Stimulated activated CD8-positive, alpha-beta memory T cell treated with anti-CD3 and anti-CD28 coated beads, Interleukin-15, amount 100 ng/mL, for 24 hours (primary cell): ENCODE measurements around the gene PODNL1.
A peak's percentile ranks its signal among the peaks of the same experiment; 100 is the strongest.
"Not testable (repeated sequence)": the region's sequence is repeated elsewhere in the genome, so short reads cannot be mapped to it uniquely, and the experiment has no call there.

ENCODE experiments used
- DNase-seq: peaks from one replicate; pipeline ENCODE4 v3.0.0-alpha.2; 2020; ENCODE audit warnings: low read depth

Gene PODNL1

GRCh38 chr19:13923194-13923987 is 14.8 kb downstream of the PODNL1 start:
- no peak for DNase-seq

DNA sequence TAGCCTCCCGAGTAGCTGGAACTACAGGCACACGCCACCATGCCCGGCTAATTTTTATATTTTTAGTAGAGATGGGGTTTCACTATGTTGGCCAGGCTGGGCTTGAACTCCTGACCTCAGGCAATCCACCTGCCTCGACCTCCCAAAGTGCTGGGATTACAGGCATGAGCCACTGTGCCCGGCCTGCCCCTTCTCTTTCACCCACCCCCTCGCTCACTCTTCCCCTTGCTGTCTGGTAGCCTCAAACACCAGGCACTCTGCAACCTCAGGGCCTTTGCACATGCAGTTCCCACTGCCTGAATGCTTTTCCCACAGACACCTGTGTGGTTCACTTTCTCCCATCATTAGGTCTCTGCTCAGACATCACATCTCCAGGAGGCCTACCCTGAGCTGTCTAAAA is 16.1 kb downstream of the PODNL1 start:
- not testable (repeated sequence) for DNase-seq

DNA sequence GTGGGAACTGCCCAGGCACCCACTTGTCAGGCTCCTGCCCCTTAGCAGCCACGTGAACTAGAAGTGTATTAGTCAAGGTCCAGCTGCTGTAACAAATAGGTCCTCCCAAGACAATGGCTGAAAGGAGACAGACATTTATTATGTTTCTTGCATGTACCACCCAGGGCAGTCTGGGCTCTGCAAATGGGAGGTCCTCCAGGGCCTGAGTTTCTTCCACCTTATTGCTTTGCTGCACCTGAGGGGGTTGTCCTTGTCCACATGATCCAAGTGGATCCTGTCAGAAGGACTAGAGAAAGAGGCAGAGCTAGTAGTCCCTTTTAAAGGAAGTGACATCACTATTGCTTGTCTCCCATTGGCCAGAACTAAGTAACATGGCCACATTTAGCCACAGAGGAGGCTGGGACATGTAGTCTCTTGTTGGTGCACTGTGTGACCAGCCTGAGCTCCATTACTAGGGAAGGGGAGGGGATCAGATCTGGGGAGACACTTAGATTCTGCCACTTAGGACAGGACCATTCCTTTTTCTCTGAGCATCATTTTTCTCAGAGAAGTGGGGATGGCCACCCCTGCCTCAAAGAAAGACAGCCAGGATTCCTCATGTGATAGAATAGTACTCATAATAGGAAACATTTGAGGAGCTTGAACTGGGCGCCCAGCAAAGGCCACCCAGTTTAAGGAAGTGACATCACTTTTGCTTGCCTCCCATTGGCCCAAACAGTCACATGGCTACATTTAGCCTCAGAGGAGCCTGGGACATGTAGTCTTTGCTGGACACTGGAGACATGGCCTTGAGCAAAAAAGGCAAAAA is 17.1 kb downstream of the PODNL1 start:
- DNase-seq, result no peak

GRCh38 chr19:13920524-13920923 is 17.7 kb downstream of the PODNL1 start:
- DNase-seq, result no peak

DNA sequence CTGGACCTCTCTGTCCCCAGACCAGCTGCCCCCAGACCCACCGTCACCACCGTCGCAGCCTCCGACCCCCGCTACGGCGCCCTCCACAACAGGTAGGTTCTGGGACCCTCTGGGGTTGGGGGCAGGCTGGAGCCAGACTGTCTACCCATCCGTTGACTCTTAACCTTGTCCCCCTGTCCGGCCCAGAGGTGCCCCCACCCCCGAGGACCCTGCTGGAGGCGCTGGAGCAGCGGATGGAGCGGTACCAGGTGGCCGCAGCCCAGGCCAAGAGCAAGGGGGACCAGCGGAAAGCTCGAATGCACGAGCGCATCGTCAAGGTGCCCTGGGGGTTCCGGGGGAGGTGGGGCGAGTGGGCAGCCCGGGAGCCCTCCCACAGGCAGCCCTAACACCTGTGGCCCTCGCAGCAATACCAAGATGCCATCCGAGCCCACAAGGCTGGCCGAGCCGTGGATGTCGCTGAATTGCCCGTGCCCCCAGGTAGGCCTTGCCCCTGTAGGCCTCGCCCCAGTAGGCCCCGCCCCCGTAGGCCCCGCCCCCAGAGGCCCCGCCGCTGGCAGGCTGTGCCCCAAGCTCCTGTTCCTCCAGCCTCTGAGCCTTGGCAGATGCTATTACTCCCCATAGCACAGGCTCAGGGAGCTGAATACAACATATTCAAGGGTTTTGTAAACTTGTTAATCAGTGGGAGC is 19.3 kb downstream of the PODNL1 start:
- DNase-seq, result no peak

DNA sequence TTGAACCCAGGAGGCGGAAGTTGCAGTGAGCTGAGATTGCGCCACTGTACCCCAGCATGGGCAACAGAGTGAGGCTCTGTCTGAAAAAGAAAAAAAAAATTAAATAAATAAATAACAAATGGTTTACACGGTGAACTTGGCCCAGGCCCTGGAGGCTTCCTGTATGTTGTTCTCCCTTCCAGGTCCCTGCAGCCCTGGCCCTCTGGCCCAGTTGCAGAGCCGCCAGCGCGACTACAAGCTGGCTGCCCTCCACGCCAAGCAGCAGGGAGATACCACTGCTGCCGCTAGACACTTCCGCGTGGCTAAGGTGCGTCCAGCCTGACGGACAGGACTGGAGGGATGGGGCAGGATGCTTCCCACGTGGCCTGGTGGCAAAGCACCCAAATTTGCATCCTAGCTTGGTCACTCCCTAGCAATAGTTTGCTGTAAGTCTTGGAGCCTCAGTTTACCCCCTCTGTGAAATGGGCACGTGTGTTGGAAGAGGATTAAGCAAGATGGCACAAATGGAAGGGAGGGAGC is 20.3 kb downstream of the PODNL1 start:
- DNase-seq, result no peak

DNA sequence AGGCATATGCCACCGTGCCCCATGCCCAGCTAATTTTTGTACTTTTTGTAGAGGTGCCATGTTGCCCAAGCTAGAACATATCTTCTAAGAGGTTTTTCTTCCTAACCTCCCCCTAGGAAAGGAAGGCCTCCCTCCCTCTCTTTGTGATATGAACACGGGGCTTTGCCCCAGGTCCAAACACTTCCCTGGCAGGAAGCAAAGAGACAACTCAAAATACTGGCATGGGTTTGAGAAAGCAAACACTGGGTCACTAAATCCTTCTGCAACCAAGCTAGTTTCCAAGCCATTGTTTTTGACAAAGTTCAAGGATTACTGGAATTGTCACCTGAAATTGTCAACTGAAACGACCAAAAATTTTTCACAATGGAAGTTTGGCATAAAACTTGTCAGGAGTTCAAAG is 23.4 kb downstream of the PODNL1 start:
- no peak for DNase-seq

DNA sequence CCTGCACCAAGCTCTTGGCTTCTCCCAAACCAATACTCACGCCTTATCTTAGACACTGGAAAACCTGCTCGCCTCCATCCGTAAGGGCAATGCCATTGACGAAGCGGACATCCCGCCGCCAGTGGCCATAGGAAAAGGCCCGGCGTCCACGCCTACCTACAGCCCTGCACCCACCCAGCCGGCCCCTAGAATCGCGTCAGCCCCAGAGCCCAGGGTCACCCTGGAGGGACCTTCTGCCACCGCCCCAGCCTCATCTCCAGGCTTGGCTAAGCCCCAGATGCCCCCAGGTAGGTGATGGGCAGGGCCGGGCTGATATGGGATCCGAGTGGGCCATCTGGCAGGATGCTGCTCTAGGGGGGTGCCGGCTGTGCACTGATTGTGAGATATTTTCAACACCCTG is 24.9 kb downstream of the PODNL1 start:
- no peak for DNase-seq

DNA sequence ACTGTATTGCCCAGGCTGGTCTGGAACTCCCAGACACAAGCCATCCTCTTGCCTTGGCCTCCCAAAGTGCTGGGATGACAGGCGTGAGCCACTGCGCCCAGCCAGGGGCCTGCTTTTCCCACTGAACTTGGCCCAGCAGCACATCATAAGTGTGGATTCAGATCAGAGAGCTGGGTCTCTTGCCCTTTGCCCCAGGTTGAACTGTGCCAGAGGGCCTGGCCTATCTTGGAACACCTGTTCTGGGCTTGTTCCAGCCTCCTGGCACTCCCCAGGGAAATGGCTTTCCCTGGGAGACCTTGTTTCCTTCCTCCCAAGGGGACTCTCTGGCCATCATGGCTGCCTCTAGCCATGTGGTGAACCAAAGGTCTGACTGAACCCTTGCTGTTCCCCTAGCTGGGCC is 28.8 kb downstream of the PODNL1 start:
- DNase-seq, result no peak

DNA sequence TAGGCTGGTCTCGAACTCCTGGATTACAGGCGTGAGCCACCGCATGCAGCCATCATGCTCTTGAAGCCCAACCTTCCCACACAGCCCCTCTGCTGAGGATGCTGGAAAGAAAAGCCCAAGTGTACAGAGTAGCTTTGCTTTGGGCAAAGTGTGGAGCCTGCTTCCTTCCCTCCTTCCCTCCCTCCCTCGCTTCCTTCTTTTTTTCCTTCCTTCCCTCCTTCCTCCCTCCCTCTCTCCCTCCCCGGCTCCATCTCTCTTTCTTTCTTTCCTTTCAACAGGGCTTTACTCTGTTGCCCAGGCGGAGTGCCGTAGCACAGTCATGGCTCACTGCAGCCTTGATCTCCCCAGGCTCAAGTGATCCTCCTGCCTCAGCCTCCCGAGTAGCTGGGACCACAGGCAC is 29.5 kb downstream of the PODNL1 start:
- DNase-seq, result no peak

- no peak for DNase-seq
These were observed 31.3 kb downstream of the PODNL1 start for GRCh38 chr19:13906910-13907309.

- no peak for DNase-seq
These were observed 31.7 kb downstream of the PODNL1 start for GRCh38 chr19:13906521-13906904.

- peak; percentile 92 for DNase-seq
These were observed 32.3 kb downstream of the PODNL1 start, which contains the start of the genes BRME1 and CC2D1A for GRCh38 chr19:13905634-13906520. BRME1 (minus strand) TSS chr19:13906117; CDS start chr19:13904892, 1,225 bp downstream. CC2D1A (plus strand) TSS chr19:13906201; CDS start chr19:13906442, 241 bp downstream.

DNA sequence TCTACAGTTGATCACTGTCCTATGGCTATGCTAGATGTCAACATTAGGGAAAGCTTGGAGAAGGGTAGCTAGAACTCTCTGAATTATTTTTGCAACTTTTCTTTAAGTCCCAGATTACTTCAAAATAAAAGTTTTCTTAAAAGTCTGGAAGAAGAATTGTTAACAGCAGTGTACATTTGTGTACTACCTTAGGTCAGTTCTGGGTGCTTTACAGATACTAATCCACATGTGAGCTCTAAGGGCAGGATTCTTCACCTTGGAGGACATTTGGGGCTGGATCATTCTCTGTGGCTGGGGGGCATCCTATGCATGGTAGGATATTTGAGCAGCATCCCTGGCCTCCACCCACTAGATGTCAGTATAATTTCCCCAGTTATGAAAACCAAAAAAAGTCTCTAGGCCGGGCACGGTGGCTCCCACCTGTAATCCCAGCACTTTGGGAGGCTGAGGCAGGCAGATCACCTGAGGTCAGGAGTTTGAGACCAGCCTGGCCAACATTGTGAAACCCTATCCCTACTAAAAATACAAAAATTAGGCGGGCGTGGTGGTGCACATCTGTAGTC is 35.1 kb downstream of the PODNL1 start:
- no peak for DNase-seq

DNA sequence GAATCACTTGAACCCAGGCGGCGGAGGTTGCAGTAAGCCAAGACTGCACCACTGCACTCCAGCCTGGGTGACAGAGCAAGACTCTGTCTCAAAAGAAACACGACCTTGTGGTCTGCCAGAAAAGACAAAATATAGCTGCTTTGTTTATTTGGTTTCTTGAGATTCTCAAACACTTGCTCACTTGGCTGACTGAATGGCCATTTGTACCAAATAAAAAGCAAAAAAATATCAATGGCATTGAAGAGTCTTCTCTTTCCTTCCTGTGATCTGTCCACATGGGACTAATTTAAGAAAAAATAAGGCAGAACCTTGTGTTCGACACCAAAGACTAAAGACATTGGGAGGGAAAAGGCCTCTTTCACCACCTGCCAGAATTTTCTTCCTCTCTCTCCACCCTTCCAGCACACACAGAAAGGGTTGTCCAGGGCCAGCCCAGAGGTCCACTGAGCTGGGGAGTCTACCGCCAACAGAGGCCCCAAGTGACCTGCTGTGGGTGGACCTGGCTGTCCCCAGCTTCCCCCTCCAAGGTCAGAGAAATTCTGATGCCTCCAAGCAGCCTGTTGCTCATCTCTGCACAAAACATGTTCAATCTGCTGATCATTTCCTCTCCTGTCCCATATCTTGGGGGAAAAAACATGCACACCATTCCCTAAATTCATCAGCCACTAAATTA is 38.2 kb downstream of the PODNL1 start:
- no peak for DNase-seq

DNA sequence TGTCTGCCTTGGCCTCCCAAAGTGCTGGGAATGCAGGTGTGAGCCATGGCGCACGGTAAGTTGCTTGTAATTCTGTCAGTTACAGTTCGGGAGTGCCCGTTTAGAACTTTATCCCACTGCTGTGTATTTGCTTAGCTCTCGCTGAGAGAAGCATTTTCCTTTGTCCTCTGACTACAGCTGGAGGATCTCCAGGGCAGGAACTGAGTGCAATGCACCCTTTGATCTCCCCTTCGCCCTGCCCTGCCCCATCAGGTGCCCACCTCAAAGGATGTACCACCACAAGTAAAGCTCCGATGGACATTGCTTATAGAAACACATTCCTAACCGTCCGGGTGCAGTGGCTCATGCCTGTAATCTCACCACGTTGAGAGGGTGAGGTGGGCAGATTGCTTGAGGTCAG is 38.8 kb downstream of the PODNL1 start:
- DNase-seq, result no peak

- DNase-seq, result no peak
These were observed 42.0 kb downstream of the PODNL1 start for GRCh38 chr19:13896227-13896626.

GRCh38 chr19:13894552-13894951 is 43.7 kb downstream of the PODNL1 start:
- no peak for DNase-seq

DNA sequence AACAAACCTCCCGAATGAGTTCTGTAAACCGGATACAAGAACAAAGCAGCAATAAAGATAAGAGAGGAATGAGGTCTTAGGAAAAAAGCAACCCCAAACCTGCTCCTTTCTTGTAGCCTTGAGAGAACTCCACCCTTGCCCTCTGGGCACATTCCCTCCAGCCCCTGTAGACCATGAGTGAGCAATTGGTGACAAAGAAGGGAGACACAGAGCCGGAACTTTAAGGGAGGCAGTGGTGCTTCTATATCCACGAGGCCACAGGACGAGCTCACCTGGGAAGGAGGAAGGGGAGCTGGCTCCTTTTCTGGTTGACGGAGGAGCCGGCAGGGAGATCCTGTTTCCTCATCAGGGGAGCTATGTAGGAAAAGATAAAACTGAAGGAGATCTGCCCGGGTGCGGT is 45.3 kb downstream of the PODNL1 start:
- DNase-seq, result no peak

DNA sequence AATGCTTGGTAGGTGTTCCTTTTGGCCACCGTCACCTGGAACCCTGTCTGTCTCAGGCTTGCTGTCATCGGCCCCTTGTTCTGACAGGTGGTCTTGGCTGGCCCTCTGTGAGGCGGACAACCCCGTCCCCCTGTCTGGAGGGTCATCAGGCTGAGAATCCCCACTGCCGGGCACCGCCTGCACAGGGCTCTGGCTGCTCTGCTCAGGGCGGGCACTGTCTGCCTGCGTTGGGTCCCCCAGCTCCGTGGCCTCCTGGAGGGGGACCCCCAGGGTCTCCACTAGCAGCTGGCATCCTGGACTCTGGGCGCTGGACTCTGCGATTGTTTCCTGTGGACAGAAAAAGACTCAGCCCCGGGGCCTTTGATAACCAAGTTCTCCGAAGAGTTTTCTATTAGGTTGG is 48.1 kb downstream of the PODNL1 start:
- no peak for DNase-seq
